Dermis blood vessel endothelial cell (primary cell): ENCODE measurements around the gene MRPL19. TPM values are rescaled to one million over a fixed set of nuclear protein-coding genes. Genes with fewer than 3 reads are reported as not detected.

ENCODE experiments used
- DNase-seq: peaks from one replicate; pipeline ENCODE4 v3.0.0; 2010
- total RNA-seq: library from RNA; depleted of rRNA; stranded (reverse); fragments of >200 nt; gene quantifications from 2 replicates; pipeline ENCODE4 v1.2.3, GENCODE V29; 2014

Gene MRPL19
- total RNA-seq, result 35.7 and 72.8 TPM in 2 replicates

- peak; percentile 96 for DNase-seq
Measured at GRCh38 chr2:75646583-75647425, at the start of gene MRPL19. Gene MRPL19, plus strand, starts transcription at chr2:75646783. Its CDS starts 25 bp downstream, at chr2:75646808.

DNA sequence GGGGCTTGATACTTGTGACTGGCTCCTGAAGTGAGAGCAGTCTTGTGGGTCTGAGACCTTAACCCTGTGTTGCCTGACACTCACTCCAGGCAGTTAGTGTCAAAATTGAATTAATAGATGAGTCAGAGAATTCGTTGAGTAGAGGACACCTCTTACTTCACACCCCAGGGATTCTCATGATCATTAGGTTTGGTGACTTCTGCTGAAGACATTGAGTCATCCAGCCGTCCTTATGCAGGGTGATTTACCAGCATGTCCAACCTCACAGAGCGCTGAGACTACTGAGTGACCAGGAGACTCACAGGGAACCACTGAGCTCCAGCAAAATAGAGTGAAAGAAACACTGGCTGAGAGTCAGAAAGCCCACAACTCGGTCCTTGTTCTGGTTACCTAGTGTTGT is 49.8 kb upstream of the MRPL19 start:
- no peak for DNase-seq

DNA sequence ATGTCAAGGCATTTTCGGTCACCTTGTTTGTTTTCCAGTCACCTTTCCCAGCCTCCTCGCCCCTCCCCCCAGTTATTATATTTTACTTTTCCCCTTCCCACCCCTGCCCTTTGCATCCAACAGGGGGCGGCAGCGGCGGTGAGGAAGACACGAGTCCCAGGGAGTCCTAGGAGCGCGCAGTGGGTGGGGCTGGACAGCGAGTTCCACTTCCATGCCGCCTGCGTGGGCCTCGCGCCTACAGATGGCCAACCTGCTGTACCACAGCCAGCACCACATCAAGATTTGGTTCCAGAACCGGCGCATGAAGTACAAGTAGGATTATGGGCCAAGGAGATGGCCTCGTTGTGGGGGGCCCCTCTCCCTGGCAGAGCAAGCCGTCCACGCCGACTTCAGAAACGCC is 48.6 kb upstream of the MRPL19 start:
- DNase-seq, result no peak

- DNase-seq, result no peak
Measured at GRCh38 chr2:75598589-75599155, 47.9 kb upstream of the MRPL19 start.

GRCh38 chr2:75600461-75601011 is 46.0 kb upstream of the MRPL19 start:
- no peak for DNase-seq

DNA sequence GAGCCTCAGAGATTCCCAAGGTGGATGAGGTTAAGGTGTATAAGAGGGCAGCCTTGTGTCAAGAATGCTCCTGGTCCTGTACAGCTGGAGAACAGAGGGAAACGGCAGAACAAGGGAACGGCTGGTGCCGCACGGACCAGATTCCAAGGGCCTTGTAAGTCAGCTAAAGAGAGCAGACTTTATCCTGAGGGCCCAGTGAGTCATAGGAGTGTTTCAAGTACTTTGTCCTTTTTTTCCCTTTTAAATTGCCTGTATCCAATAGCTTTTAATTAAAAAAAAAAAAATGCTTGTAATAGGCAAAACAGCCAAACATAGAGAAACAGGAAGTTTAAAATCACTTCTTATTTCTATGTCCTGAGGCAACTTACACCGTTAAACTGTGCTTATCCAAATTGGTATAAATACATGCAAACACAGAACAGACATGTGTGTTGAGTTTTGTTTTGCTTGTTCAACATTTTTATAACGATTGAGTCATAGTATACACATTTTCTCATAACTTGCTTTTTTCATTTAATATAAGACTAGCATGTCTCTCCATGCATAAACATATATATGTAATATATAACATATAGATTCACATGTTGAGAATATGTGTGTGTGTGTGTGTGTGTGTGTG is 43.8 kb upstream of the MRPL19 start:
- DNase-seq, result peak; percentile 37

GRCh38 chr2:75603477-75603876 is 43.1 kb upstream of the MRPL19 start:
- no peak for DNase-seq

DNA sequence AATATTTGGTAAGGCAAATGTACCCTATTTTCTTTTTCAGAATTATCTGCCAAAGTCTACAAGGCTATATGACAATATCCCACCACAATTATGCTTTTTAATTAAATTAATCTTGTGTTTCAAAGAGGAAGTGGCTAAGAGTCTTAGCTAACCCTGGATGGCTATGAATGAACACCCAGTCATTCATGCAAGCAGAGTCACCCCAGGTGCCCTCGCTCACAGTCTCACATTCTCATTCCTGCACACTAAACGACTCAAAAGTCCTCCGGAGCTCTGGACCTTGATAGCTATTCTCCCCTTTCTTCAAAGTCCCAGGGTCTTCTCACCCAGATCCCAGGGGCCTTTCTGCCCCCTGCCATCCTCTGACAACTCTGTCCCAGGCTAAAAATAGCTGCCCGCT is 42.1 kb upstream of the MRPL19 start:
- no peak for DNase-seq

- DNase-seq, result peak; percentile 92
Measured at GRCh38 chr2:75605770-75606529, 40.6 kb upstream of the MRPL19 start.

- no peak for DNase-seq
Measured at GRCh38 chr2:75606761-75607399, 39.7 kb upstream of the MRPL19 start.

DNA sequence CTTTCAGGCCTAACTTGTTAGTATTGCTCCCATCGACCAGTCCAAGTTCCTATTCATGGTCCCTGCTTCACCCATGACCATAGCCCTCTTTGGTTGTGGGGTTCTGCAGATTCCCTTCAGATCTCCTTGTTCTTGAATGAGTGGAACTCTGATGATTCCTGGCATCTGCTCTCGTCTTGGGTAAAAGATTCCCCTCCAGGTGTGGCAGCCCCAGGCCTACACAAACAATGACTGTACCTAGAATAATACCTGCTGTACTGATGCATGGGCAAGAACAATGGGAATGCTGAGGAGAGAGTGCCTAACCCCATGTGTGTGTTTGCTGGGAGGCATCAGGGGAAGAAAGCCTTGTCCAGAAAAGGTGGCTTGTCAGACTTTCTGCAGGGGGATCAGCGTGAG is 39.2 kb upstream of the MRPL19 start:
- DNase-seq, result no peak

DNA sequence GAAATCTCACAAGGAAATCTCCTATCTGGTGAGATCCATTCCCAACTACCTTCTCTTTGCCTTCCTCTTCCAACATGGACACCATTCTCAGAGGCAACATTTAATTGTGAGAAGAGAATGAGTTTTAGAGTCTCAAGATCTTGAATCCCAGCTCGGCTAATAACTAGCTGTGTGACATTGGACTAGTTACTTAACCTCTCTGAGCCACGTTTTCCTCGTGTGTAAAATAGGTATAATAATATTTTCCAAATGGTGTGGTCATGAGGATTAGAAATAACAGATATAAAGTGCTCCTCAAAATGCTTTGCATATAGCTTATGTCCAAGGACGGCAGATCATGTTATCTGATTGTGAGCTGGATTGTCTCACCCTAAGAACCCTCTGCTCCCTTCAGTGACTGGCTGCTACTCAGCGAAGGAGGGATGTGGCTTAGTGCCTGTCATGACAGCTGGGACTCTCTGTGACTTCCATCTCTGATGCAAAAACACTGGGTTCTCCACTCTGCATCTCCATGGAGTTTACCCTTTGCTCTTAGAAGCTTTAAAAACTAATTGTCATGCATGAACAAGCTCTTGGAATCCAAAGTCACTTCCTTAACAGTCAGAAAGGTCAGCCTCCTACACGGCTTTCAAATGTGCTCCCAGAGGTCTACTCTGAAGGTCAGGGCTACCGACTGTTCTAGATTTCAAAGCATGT is 38.4 kb upstream of the MRPL19 start:
- DNase-seq, result peak; percentile 45

DNA sequence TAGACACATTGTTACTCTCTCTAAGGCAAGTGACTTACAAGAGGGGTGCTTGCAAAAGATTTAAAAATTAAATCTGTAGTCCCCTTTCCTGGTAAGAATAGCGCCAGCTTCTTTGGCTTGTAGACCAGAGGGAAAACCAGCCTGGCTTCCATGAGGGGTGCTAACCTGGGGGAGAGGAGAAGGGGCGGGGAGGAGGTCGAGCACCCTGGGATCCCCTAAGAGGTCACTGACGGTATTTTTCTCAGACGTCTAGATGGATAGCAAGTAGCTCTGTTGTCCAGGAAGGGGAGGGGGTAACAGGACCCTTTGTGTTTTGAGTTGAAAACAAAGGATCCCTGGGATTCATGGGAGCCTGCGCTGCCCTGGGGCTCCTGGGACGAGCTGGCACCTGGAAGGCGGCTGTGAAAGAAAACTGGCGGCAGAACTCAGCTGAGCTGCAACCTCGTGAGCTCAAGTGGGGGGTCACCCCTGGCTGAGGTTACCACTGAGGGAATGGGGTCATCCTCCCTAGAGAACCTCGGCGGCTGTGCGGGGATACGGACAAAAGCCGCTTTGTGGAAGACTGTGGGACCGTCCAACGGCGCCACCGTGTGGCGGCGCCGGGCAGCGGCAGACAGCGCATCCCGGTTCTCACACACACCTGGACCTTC is 37.8 kb upstream of the MRPL19 start:
- DNase-seq, result peak; percentile 76

DNA sequence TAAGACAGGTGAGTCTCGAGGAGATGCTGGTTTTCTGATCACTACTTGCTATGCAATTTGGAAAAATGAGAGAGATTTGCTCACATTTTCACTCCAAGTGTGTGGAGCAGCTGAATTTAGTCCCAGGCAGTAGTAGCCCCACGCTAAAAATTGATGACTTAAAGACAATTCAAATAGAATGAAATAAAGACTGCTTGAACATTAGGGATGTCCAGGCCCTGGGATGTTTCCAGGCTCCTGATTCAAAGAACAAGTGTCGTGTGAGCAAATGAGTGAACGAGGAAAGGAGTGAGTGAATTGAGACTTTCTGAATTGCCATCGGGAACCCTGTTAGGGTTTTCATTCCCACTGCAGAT is 37.3 kb upstream of the MRPL19 start:
- DNase-seq, result no peak

GRCh38 chr2:75609937-75610508 is 36.6 kb upstream of the MRPL19 start:
- no peak for DNase-seq

- no peak for DNase-seq
Measured at GRCh38 chr2:75610671-75611070, 35.9 kb upstream of the MRPL19 start.

DNA sequence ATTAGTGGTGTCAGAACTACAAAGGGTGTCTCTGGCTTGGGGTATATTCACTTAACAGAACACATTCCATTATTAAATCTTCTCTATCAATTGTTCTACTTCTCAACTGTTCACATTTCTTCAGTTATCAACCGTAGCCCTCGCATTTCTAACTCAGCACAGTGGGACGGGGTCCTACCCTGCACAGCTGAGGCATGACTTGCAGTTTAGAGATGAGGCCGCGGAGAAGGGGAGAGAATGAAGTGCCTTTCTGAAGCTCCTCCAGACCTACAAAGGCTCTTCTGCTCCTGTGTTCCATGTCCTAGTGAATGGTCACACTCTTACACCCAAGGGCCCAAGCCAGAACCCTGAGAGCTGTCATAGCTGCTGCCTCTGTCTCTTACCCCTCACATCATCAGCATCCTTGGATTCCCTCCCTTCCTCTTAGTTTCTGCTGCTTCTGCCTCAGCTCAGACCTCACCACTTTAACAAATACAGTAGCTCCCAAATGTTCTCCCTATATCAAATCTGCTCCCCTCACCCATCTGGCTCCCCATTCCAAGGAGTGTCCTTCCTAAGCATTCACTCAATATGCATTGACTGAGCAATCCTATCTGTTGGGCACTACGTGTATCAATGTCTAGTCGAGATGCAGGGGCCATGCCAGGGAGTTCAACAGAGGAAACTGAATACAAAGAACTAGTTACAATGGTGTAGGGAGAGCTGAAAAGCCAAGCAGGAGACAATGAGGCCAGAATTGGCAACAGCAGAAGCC is 34.3 kb upstream of the MRPL19 start:
- DNase-seq, result no peak

DNA sequence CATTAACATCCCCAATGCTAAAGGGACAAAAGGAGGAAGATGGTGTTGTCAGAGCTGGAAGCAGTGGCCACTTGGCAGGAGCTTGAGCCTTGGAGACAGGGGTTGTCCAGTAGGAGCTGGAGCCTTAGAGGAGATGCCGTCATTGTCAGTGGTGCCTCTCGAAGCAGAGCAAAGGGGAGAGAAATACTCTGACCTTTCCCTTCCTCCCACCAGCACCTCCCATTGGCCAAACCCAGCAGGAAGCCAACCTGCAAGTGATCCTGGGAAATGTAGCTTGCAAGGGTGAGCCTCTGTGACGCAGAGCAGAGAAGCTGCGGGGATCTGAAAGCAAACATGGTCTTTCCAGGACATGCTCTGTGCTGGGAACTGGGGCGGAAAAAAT is 33.7 kb upstream of the MRPL19 start:
- peak; percentile 50 for DNase-seq

DNA sequence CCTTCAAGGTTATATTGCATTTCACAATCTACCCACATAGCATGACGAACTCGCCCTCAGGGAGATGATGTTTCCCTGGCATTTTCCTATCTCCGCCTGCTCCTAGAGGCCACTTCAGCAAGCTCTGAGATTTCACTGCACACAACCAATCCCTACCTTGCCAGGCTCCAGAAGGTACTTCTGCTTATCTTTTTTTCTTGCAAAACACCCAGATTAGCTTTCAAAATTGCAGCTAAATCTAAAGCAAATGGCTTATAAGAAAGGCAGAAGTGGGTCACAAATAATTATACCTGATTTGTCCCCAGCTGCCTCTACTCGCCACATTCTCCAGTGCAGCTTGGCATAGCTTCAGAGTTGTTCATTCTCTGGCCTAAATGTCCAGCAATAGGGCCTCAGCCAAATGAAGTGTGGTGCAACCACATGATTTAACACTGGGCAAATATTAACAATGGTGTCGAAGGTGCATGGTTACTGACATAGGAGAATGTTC is 32.4 kb upstream of the MRPL19 start:
- no peak for DNase-seq

DNA sequence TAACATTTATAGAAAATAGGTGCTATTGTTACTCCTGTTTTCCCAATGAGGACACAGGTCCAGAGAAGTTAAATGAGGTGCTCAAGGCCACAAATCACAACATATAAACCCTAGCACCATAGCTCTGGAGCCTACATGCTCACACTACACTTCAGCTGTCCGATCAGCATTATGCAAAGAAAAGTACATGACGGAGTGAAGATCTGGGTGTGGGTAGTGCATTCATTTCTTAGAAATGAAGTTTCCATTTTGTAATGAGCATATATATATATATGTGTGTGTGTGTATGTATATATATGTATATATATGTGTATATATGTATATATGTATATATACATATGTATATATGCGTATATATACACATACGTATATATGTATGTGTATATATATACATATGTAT is 30.2 kb upstream of the MRPL19 start:
- no peak for DNase-seq
